ENCODE results near the gene NTN1.

DNA sequence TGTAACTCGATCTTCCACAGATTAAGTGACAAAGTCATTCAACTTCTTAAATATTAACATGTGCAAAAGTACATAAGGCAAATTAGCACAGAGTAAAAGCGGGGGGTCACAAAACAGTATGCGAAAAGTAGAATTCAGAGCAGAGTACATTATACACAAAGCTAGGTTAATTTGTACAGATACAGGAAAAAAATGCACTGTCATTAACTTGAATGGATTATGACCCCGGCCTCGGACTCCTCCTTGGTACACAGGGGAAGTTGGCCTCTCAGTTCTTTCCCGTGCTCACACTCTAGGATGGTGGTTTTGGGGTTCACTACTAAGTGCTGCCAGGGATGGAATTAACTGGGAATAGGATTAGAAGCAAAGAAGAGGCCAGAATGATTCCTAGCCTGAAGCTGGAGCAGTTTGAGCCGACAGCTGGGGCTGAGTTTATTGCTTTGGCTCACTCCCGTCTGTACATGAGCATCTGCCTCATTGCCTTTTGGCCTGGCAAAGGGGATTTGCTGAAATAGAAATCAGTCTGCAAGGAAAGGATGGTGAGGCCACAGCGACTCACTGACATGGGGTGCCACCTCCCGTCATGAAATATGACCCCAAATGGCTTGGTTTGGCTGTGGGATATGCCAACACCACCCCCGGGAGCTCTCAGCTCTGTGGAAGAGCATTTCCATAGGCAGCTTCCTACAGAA lies 23.6 kb downstream of the NTN1 start:
- TF ChIP-seq, protein P1, sequence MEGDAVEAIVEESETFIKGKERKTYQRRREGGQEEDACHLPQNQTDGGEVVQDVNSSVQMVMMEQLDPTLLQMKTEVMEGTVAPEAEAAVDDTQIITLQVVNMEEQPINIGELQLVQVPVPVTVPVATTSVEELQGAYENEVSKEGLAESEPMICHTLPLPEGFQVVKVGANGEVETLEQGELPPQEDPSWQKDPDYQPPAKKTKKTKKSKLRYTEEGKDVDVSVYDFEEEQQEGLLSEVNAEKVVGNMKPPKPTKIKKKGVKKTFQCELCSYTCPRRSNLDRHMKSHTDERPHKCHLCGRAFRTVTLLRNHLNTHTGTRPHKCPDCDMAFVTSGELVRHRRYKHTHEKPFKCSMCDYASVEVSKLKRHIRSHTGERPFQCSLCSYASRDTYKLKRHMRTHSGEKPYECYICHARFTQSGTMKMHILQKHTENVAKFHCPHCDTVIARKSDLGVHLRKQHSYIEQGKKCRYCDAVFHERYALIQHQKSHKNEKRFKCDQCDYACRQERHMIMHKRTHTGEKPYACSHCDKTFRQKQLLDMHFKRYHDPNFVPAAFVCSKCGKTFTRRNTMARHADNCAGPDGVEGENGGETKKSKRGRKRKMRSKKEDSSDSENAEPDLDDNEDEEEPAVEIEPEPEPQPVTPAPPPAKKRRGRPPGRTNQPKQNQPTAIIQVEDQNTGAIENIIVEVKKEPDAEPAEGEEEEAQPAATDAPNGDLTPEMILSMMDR (IDR thresholded peaks at IDR 0.05) = no peak
- TF ChIP-seq POLR2A (IDR thresholded peaks at IDR 0.05) = no peak

Measured in testis (tissue), 2 donors.